Spleen (tissue), 11 donors: ENCODE results near the gene ZG16. TPM values are rescaled to one million over a fixed set of nuclear protein-coding genes. Genes with fewer than 3 reads are reported as not detected.

ENCODE experiments used
- DNase-seq: peaks from one replicate; pipeline ENCODE4 v3.0.0-alpha.2; 2020
- H3K27ac ChIP-seq, 8 donors: fragments of 200-600 bp; sonication (generic) in 7 of 8; 1 replicate in 4 of 8; 2 replicates in 4 of 8; pipeline versions ENCODE4 v1.5.0 to v1.8.0; 2016 to 2021; ENCODE audit warnings: inconsistent platforms in 4 of 8, mild to moderate bottlenecking in 4 of 8, moderate library complexity in 1 of 8
- H3K27me3 ChIP-seq, 7 donors: fragments of 200-600 bp; sonication (generic) in 6 of 7; replicated peaks in 1 of 7; 1 replicate in 4 of 7; 2 replicates in 3 of 7; pipeline versions ENCODE4 v1.5.0 to v1.8.0; 2016 to 2021; ENCODE audit warnings: inconsistent platforms in 3 of 7, mild to moderate bottlenecking in 1 of 7
- H3K36me3 ChIP-seq, 6 donors: fragments of 200-600 bp; sonication (generic) in 5 of 6; 1 replicate in 4 of 6; 2 replicates in 2 of 6; pipeline versions ENCODE4 v1.5.0 to v1.8.0; 2016 to 2021; ENCODE audit warnings: inconsistent platforms in 2 of 6
- H3K4me1 ChIP-seq, 6 donors: fragments of 200-600 bp; sonication (generic) in 5 of 6; 1 replicate in 3 of 6; 2 replicates in 3 of 6; pipeline versions ENCODE4 v1.5.0 to v1.8.0; 2016 to 2021; ENCODE audit warnings: inconsistent platforms in 3 of 6
- H3K4me3 ChIP-seq, 8 donors: fragments of 200-600 bp; sonication (generic) in 7 of 8; 1 replicate in 4 of 8; 2 replicates in 4 of 8; pipeline versions ENCODE4 v1.5.0 to v1.8.0; 2016 to 2021; ENCODE audit warnings: inconsistent platforms in 4 of 8, mild to moderate bottlenecking in 4 of 8, moderate library complexity in 2 of 8
- H3K9me3 ChIP-seq, 8 donors: fragments of 200-600 bp; sonication (generic) in 7 of 8; 1 replicate in 4 of 8; 2 replicates in 4 of 8; pipeline versions ENCODE4 v1.5.0 to v1.8.0; 2016 to 2021; ENCODE audit warnings: inconsistent platforms in 4 of 8
- CTCF ChIP-seq, 11 experiments: fragments of 200-600 bp in 7 of 11; fragments of 450-650 bp in 4 of 11; sonication (generic) in 4 of 11; IDR thresholded peaks in 8 of 11; conservative IDR thresholded peaks in 3 of 11; 1 replicate in 7 of 11; 2 replicates in 4 of 11; pipeline versions ENCODE4 v1.4.0 to v1.8.0; 2016 to 2021; ENCODE audit warnings: antibody characterized with exemption in 11 of 11, inconsistent platforms in 4 of 11, mild to moderate bottlenecking in 1 of 11
- POLR2A ChIP-seq, 3 donors: fragments of 450-650 bp; IDR thresholded peaks; one replicate each; pipeline ENCODE4 v1.5.1; 2017; ENCODE audit warnings: antibody characterized with exemption in 3 of 3, mild to moderate bottlenecking in 1 of 3
- POLR2AphosphoS5 ChIP-seq, 3 donors: sonication (generic); formaldehyde crosslinking; IDR thresholded peaks; one replicate each; pipeline ENCODE4 v1.5.1; 2017; ENCODE audit warnings: antibody characterized with exemption in 3 of 3
- WGBS, 5 donors: extraction: QIAGEN DNeasy Blood & Tissue Kit in 3 of 5; methylation state at CpG; one replicate each; pipeline versions ENCODE4 v1.1.5 to v1.1.7; 2013 to 2018; 5-methylcytosine and 5-hydroxymethylcytosine counted together
- intact Hi-C: fragments of 100-400 bp; cut with DNase I; formaldehyde crosslinking; loops from one replicate; pipeline ENCODE4 v1.15.0; 2023; ENCODE audit warnings: low total_unique reads
- polyA plus RNA-seq, 3 donors: library from polyadenylated mRNA; stranded (reverse); fragments of 200-250 nt; gene quantifications; one replicate each; pipeline ENCODE4 v1.2.1, GENCODE V29; 2013
- total RNA-seq, 7 donors: library from RNA; depleted of rRNA in 3 of 7; stranded (reverse); fragments of >200 nt in 3 of 7; fragmentation: NEBNext Ultra II Directional in 4 of 7; extraction: Animal tissue kit (Norgen Biotek cat#: 25700) in 4 of 7; gene quantifications; one replicate each; pipeline versions ENCODE4 v1.1.0 to v1.2.1, GENCODE V29; 2016 to 2021
- donor health status: healthy with polysubstance abuse.
- donor health status: DM: no; HTN: no; CAD: no; lungs with moderate emphysema.
- donor health status: DM: no; HTN: no; CAD: no.
- donor health status: Bipolar disorder and iron deficiency.
- donor health status: healthy.
- donor health status: DM: no; HTN: no; CAD: no.
- donor health status: DM: yes; HTN: yes; CAD: no.

The ZG16 gene
- total and polyA plus RNA-seq, 10 donors: 0.06 to 0.07 TPM; not detected in 8

GRCh38 chr16:29812754-29813643 is 34.9 kb downstream of the ZG16 start:
- Histone ChIP-seq H3K36me3 (peaks cover 0 to 32% (median 19%) of the 10 kb centered on the region in 6 donors), H3K27ac (peak overlapping the region in 1 of 8 donors; percentile 93), H3K9me3 (no peaks in the 10 kb centered on the region), H3K27me3 (peaks cover 0 to 19% (median 10%) of the 10 kb centered on the region in 7 donors), H3K4me1 (peaks cover 52 to 93% (median 81%) of the 10 kb centered on the region in 6 donors), H3K4me3 (peak overlapping the region in 3 of 8 donors; percentile 49 to 76 (median 49))
- intact Hi-C loops: no loop called here
- TF ChIP-seq CTCF (IDR thresholded peaks at IDR 0.05 in 8 of 11, conservative IDR thresholded peaks at IDR 0.05 in 3 of 11): no peak
- no peak for TF ChIP-seq POLR2A (IDR thresholded peaks at IDR 0.05)
- no peak for TF ChIP-seq POLR2AphosphoS5 (IDR thresholded peaks at IDR 0.05)
- no peak for DNase-seq
- WGBS, 5 donors: 79 to 92% (median 86%) methylated on average over 8 to 9 of the region's 9 CpGs

GRCh38 chr16:29813644-29814562 is 35.8 kb downstream of the ZG16 start:
- H3K27ac ChIP-seq: no peak overlapping the region
- WGBS, 5 donors: 79 to 87% (median 83%) methylated on average over 21 to 24 of the region's 24 CpGs

GRCh38 chr16:29814592-29814991 is 36.5 kb downstream of the ZG16 start:
- peaks cover 0 to 19% (median 10%) of the 10 kb centered on the region in 7 donors for H3K27me3 ChIP-seq
- H3K4me1 ChIP-seq: peaks cover 42 to 93% (median 80%) of the 10 kb centered on the region in 6 donors
- 80 to 92% (median 82%) methylated on average over 5 of the region's 5 CpGs for WGBS, 5 donors
- H3K27ac ChIP-seq: peak overlapping the region in 4 of 8 donors; percentile 92 to 99 (median 98)
- intact Hi-C loops: no loop called here
- H3K9me3 ChIP-seq: no peaks in the 10 kb centered on the region
- peak; percentile 77 for DNase-seq
- H3K4me3 ChIP-seq: peak overlapping the region in 1 of 8 donors; percentile 98
- peaks cover 0 to 33% (median 19%) of the 10 kb centered on the region in 6 donors for H3K36me3 ChIP-seq
- TF ChIP-seq POLR2AphosphoS5 (IDR thresholded peaks at IDR 0.05) (no peak), POLR2A (IDR thresholded peaks at IDR 0.05) (no peak), CTCF (IDR thresholded peaks at IDR 0.05 in 8 of 11, conservative IDR thresholded peaks at IDR 0.05 in 3 of 11) (no peak)

More at GRCh38 chr16:29813644-29814562, 35.8 kb downstream of the ZG16 start:
- peaks cover 0 to 33% (median 19%) of the 10 kb centered on the region in 6 donors for H3K36me3 ChIP-seq
- H3K27me3 ChIP-seq: peaks cover 0 to 19% (median 10%) of the 10 kb centered on the region in 7 donors
- intact Hi-C loops: no loop called here
- H3K4me3 ChIP-seq: no peak overlapping the region
- peaks cover 46 to 93% (median 80%) of the 10 kb centered on the region in 6 donors for H3K4me1 ChIP-seq
- TF ChIP-seq CTCF (IDR thresholded peaks at IDR 0.05 in 8 of 11, conservative IDR thresholded peaks at IDR 0.05 in 3 of 11): no peak
- no peaks in the 10 kb centered on the region for H3K9me3 ChIP-seq
- DNase-seq: peak; percentile 82
